GM23248 (cell line): Measurements from ENCODE around the gene ARFRP1. TPM values are rescaled to one million over a fixed set of nuclear protein-coding genes. Genes with fewer than 3 reads are reported as not detected.

Source experiments
- DNase-seq: peaks from one replicate; pipeline ENCODE4 v3.0.0-alpha.2; 2015
- H2AFZ ChIP-seq: fragments of 200-600 bp; sonication (generic); 2 replicates; pipeline ENCODE4 v1.6.1; 2016; ENCODE audit warnings: antibody characterized with exemption
- H3F3A ChIP-seq: fragments of 200-600 bp; sonication (generic); 2 replicates; pipeline ENCODE4 v1.6.1; 2016; ENCODE audit warnings: mild to moderate bottlenecking, antibody characterized with exemption, mixed run types; ENCODE audit not compliant: insufficient read depth
- H3K27ac ChIP-seq: fragments of 200-600 bp; sonication (generic); 2 replicates; pipeline ENCODE4 v1.5.1; 2016; ENCODE audit warnings: mild to moderate bottlenecking
- H3K27me3 ChIP-seq: fragments of 200-600 bp; sonication (generic); replicated peaks from 2 replicates; pipeline ENCODE4 v1.6.1; 2016; ENCODE audit warnings: mild to moderate bottlenecking; ENCODE audit not compliant: insufficient read depth
- H3K36me3 ChIP-seq: fragments of 200-600 bp; sonication (generic); 2 replicates; pipeline ENCODE4 v1.6.1; 2016; ENCODE audit warnings: low read depth, mild to moderate bottlenecking
- H3K4me1 ChIP-seq: fragments of 200-600 bp; sonication (generic); 2 replicates; pipeline ENCODE4 v1.6.1; 2016; ENCODE audit warnings: mild to moderate bottlenecking; ENCODE audit not compliant: insufficient read depth
- H3K4me2 ChIP-seq: fragments of 200-600 bp; sonication (generic); one replicate; pipeline ENCODE4 v1.6.1; 2016; ENCODE audit warnings: mild to moderate bottlenecking; ENCODE audit not compliant: unreplicated experiment
- H3K4me3 ChIP-seq: fragments of 200-600 bp; sonication (generic); 2 replicates; pipeline ENCODE4 v1.5.1; 2016; ENCODE audit warnings: mild to moderate bottlenecking
- H3K79me2 ChIP-seq: fragments of 200-600 bp; sonication (generic); 2 replicates; pipeline ENCODE4 v1.6.1; 2016; ENCODE audit warnings: mild to moderate bottlenecking; ENCODE audit not compliant: insufficient read depth
- H3K9ac ChIP-seq: fragments of 200-600 bp; sonication (generic); 2 replicates; pipeline ENCODE4 v1.6.1; 2016; ENCODE audit warnings: mild to moderate bottlenecking
- H3K9me2 ChIP-seq: fragments of 200-600 bp; sonication (generic); 2 replicates; pipeline ENCODE4 v1.6.1; 2016; ENCODE audit warnings: mixed run types, mild to moderate bottlenecking, moderate library complexity; ENCODE audit not compliant: insufficient read depth
- H3K9me3 ChIP-seq: fragments of 200-600 bp; sonication (generic); one replicate; pipeline ENCODE4 v1.6.1; 2017; ENCODE audit warnings: low read depth
- H4K20me1 ChIP-seq: fragments of 200-600 bp; sonication (generic); 2 replicates; pipeline ENCODE4 v1.6.0; 2016; ENCODE audit not compliant: insufficient read depth
- EZH2 ChIP-seq: fragments of 200-600 bp; sonication (generic); IDR thresholded peaks from 2 replicates; pipeline ENCODE4 v1.6.1; 2018; ENCODE audit warnings: antibody characterized with exemption, mild to moderate bottlenecking; ENCODE audit not compliant: insufficient read depth, poor library complexity, severe bottlenecking
- EZH2phosphoT487 ChIP-seq: fragments of 200-600 bp; sonication (generic); IDR thresholded peaks from 2 replicates; pipeline ENCODE4 v1.6.1; 2018; ENCODE audit warnings: antibody characterized with exemption, moderate library complexity, mild to moderate bottlenecking, low read depth; ENCODE audit not compliant: insufficient read depth
- WGBS, 2 experiments: methylation state at CpG; one replicate each; pipeline ENCODE4 v1.1.6; 2015 to 2017; ENCODE audit warnings: low lambda C conversion rate in 2 of 2, low coverage in 1 of 2; ENCODE audit errors: missing lambda C conversion rate in 2 of 2; 5-methylcytosine and 5-hydroxymethylcytosine counted together
- in situ Hi-C: fragments of 300-500 bp; cut with MboI; formaldehyde crosslinking; loops from 2 replicates; pipeline ENCODE4 v1.15.0; 2020
- polyA plus RNA-seq: library from polyadenylated mRNA; unstranded; fragments of >200 nt; fragmentation: Nextera tagmentation; extraction: Ambion mirVana; gene quantifications from 2 replicates; pipeline ENCODE4 v1.2.1, GENCODE V29; 2016
- total RNA-seq: library from RNA; depleted of rRNA; stranded (reverse); fragments of >200 nt; shearing (Covaris generic); gene quantifications from 2 replicates; pipeline ENCODE4 v1.2.3, GENCODE V29; 2014

ARFRP1 gene
- total and polyA plus RNA-seq, 2 experiments from 2014 or later: 57.6 to 61.4 TPM

- Histone ChIP-seq H2AFZ (no peak overlapping the region), H3K79me2 (no peaks in the 10 kb centered on the region), H3K9ac (no peak overlapping the region), H3K36me3 (0 out of 2 replicates have a peak, but pooled peaks cover 8% of the 10 kb centered on the region), H3F3A (peaks cover 12% of the 10 kb centered on the region; the same call in 1 of the 2 replicates), H3K27me3 (no peaks in the 10 kb centered on the region), H4K20me1 (no peaks in the 10 kb centered on the region), H3K4me2 (no peak overlapping the region), H3K4me3 (no peak overlapping the region), H3K4me1 (peaks cover 7% of the 10 kb centered on the region; the same call in 1 of the 2 replicates), H3K9me2 (no peaks in the 10 kb centered on the region), H3K9me3 (no peaks in the 10 kb centered on the region), H3K27ac (no peak overlapping the region)
- no peak for TF ChIP-seq EZH2phosphoT487
- no peak for TF ChIP-seq EZH2
- DNase-seq: no peak
- in situ Hi-C loops: no loop called here
- 73 to 75% methylated on average over 4 of the region's 4 CpGs for WGBS, 2 experiments
Observed at GRCh38 chr20:63744158-63744557, 36.4 kb upstream of the ARFRP1 start.

GRCh38 chr20:63743210-63743970 is 35.6 kb upstream of the ARFRP1 start:
- in situ Hi-C loops: no loop called here
- no peak overlapping the region for H3K4me2 ChIP-seq
- H3K79me2 ChIP-seq: no peaks in the 10 kb centered on the region
- H4K20me1 ChIP-seq: no peaks in the 10 kb centered on the region
- peaks cover 7% of the 10 kb centered on the region; the same call in 1 of the 2 replicates for H3K4me1 ChIP-seq
- H3F3A ChIP-seq: peaks cover 12% of the 10 kb centered on the region; the same call in 1 of the 2 replicates
- 89 to 90% methylated on average over 30 to 31 of the region's 31 CpGs for WGBS, 2 experiments
- 0 out of 2 replicates have a peak, but pooled peaks cover 8% of the 10 kb centered on the region for H3K36me3 ChIP-seq
- H3K4me3 ChIP-seq: no peak overlapping the region
- no peaks in the 10 kb centered on the region for H3K9me3 ChIP-seq
- no peak overlapping the region for H2AFZ ChIP-seq
- H3K27ac ChIP-seq: no peak overlapping the region
- TF ChIP-seq EZH2 (no peak), EZH2phosphoT487 (no peak)
- DNase-seq: no peak
- no peaks in the 10 kb centered on the region for H3K9me2 ChIP-seq
- no peak overlapping the region for H3K9ac ChIP-seq
- H3K27me3 ChIP-seq: no peaks in the 10 kb centered on the region

- Histone ChIP-seq H3K27ac (no peak overlapping the region), H3K9ac (no peak overlapping the region), H4K20me1 (no peaks in the 10 kb centered on the region), H3K4me1 (peaks cover 7% of the 10 kb centered on the region; the same call in 1 of the 2 replicates), H3K4me2 (no peak overlapping the region), H3K36me3 (0 out of 2 replicates have a peak, but pooled peaks cover 8% of the 10 kb centered on the region), H3K4me3 (no peak overlapping the region), H3K9me2 (no peaks in the 10 kb centered on the region), H3K9me3 (no peaks in the 10 kb centered on the region), H3K27me3 (no peaks in the 10 kb centered on the region), H3K79me2 (no peaks in the 10 kb centered on the region), H3F3A (peaks cover 12% of the 10 kb centered on the region; the same call in 1 of the 2 replicates), H2AFZ (no peak overlapping the region)
- 94 to 96% methylated on average over 18 to 37 of the region's 37 CpGs for WGBS, 2 experiments
- no peak for DNase-seq
- no peak for TF ChIP-seq EZH2
- no peak for TF ChIP-seq EZH2phosphoT487
- in situ Hi-C loops: no loop called here
Observed at GRCh38 chr20:63742381-63743024, 34.7 kb upstream of the ARFRP1 start.

GRCh38 chr20:63741676-63742380 is 34.1 kb upstream of the ARFRP1 start:
- 77 to 82% methylated on average over 10 to 30 of the region's 30 CpGs for WGBS, 2 experiments
- Histone ChIP-seq H3K9ac (peak overlapping the region; percentile 78; the same call in 1 of the 2 replicates), H3K4me2 (peak overlapping the region; percentile 70), H3K9me3 (no peaks in the 10 kb centered on the region), H4K20me1 (no peaks in the 10 kb centered on the region), H3K79me2 (no peaks in the 10 kb centered on the region), H2AFZ (no peak overlapping the region), H3K9me2 (no peaks in the 10 kb centered on the region), H3K36me3 (0 out of 2 replicates have a peak, but pooled peaks cover 8% of the 10 kb centered on the region), H3F3A (peaks cover 12% of the 10 kb centered on the region; the same call in 1 of the 2 replicates), H3K4me3 (peak overlapping the region; percentile 68), H3K27ac (no peak overlapping the region), H3K4me1 (peaks cover 7% of the 10 kb centered on the region; the same call in 1 of the 2 replicates), H3K27me3 (no peaks in the 10 kb centered on the region)
- no peak for DNase-seq
- in situ Hi-C loops: no loop called here
- no peak for TF ChIP-seq EZH2phosphoT487
- TF ChIP-seq EZH2: no peak
